ENCODE results near the gene PARP11. TPM values are rescaled to one million over a fixed set of nuclear protein-coding genes. Genes with fewer than 3 reads are reported as not detected.

PARP11 gene
- total RNA-seq (2014; rRNA removed; shearing (Covaris generic)), result 4.0 and 4.9 TPM in 2 replicates

- DNase-seq, result peak; percentile 92
- no peaks in the 10 kb centered on the region for H3K27me3 ChIP-seq (ENCODE audit: control insufficient read depth, insufficient read depth, low read length)
- H3K4me3 ChIP-seq (ENCODE audit: insufficient read depth, low read depth, low read length), result peak within 1 kb of the TSS; percentile 70
- H3K36me3 ChIP-seq (replicated peaks; ENCODE audit: control insufficient read depth, insufficient read depth, low read length), result no peaks in the 10 kb centered on the region
Measured at GRCh38 chr12:3872800-3873636, at the start of gene PARP11. Gene PARP11 (minus strand): TSS chr12:3873399. CDS start chr12:3873229, 170 bp downstream.

- DNase-seq, result no peak
- Histone ChIP-seq H3K27me3 (ENCODE audit: control insufficient read depth, insufficient read depth, low read length) (peaks cover 4% of the 10 kb centered on the region; the same call in 1 of the 2 replicates), H3K4me3 (ENCODE audit: insufficient read depth, low read depth, low read length) (no peak overlapping the region), H3K36me3 (replicated peaks; ENCODE audit: control insufficient read depth, insufficient read depth, low read length) (no peaks in the 10 kb centered on the region)
Measured at GRCh38 chr12:3922033-3922432, 48.8 kb upstream of the PARP11 start.

GRCh38 chr12:3921526-3921925 is 48.3 kb upstream of the PARP11 start:
- Histone ChIP-seq H3K4me3 (ENCODE audit: insufficient read depth, low read depth, low read length) (no peak overlapping the region), H3K27me3 (ENCODE audit: control insufficient read depth, insufficient read depth, low read length) (peaks cover 4% of the 10 kb centered on the region; the same call in 1 of the 2 replicates), H3K36me3 (replicated peaks; ENCODE audit: control insufficient read depth, insufficient read depth, low read length) (no peaks in the 10 kb centered on the region)
- DNase-seq, result no peak

- no peaks in the 10 kb centered on the region for H3K36me3 ChIP-seq (replicated peaks; ENCODE audit: control insufficient read depth, insufficient read depth, low read length)
- H3K4me3 ChIP-seq (ENCODE audit: insufficient read depth, low read depth, low read length), result no peak overlapping the region
- no peak for DNase-seq
- H3K27me3 ChIP-seq (ENCODE audit: control insufficient read depth, insufficient read depth, low read length), result peaks cover 4% of the 10 kb centered on the region; the same call in 1 of the 2 replicates
Measured at GRCh38 chr12:3921151-3921471, 47.9 kb upstream of the PARP11 start.

- no peak overlapping the region for H3K4me3 ChIP-seq (ENCODE audit: insufficient read depth, low read depth, low read length)
- peaks cover 4% of the 10 kb centered on the region; the same call in 1 of the 2 replicates for H3K27me3 ChIP-seq (ENCODE audit: control insufficient read depth, insufficient read depth, low read length)
- H3K36me3 ChIP-seq (replicated peaks; ENCODE audit: control insufficient read depth, insufficient read depth, low read length), result no peaks in the 10 kb centered on the region
- DNase-seq, result no peak
Measured at GRCh38 chr12:3920351-3921150, 47.4 kb upstream of the PARP11 start.

GRCh38 chr12:3913278-3913677 is 40.1 kb upstream of the PARP11 start:
- no peaks in the 10 kb centered on the region for H3K27me3 ChIP-seq (ENCODE audit: control insufficient read depth, insufficient read depth, low read length)
- no peak overlapping the region for H3K4me3 ChIP-seq (ENCODE audit: insufficient read depth, low read depth, low read length)
- no peaks in the 10 kb centered on the region for H3K36me3 ChIP-seq (replicated peaks; ENCODE audit: control insufficient read depth, insufficient read depth, low read length)
- DNase-seq, result no peak

- Histone ChIP-seq H3K27me3 (ENCODE audit: control insufficient read depth, insufficient read depth, low read length) (no peaks in the 10 kb centered on the region), H3K4me3 (ENCODE audit: insufficient read depth, low read depth, low read length) (no peak overlapping the region), H3K36me3 (replicated peaks; ENCODE audit: control insufficient read depth, insufficient read depth, low read length) (no peaks in the 10 kb centered on the region)
- DNase-seq, result no peak
Measured at GRCh38 chr12:3912863-3913262, 39.7 kb upstream of the PARP11 start.

GRCh38 chr12:3911409-3911808 is 38.2 kb upstream of the PARP11 start:
- H3K36me3 ChIP-seq (replicated peaks; ENCODE audit: control insufficient read depth, insufficient read depth, low read length), result no peaks in the 10 kb centered on the region
- no peak for DNase-seq
- H3K27me3 ChIP-seq (ENCODE audit: control insufficient read depth, insufficient read depth, low read length), result no peaks in the 10 kb centered on the region
- H3K4me3 ChIP-seq (ENCODE audit: insufficient read depth, low read depth, low read length), result no peak overlapping the region

- DNase-seq, result no peak
- Histone ChIP-seq H3K27me3 (ENCODE audit: control insufficient read depth, insufficient read depth, low read length) (no peaks in the 10 kb centered on the region), H3K36me3 (replicated peaks; ENCODE audit: control insufficient read depth, insufficient read depth, low read length) (no peaks in the 10 kb centered on the region), H3K4me3 (ENCODE audit: insufficient read depth, low read depth, low read length) (no peak overlapping the region)
Measured at GRCh38 chr12:3905664-3906063, 32.5 kb upstream of the PARP11 start.

- Histone ChIP-seq H3K4me3 (ENCODE audit: insufficient read depth, low read depth, low read length) (no peak overlapping the region), H3K36me3 (replicated peaks; ENCODE audit: control insufficient read depth, insufficient read depth, low read length) (no peaks in the 10 kb centered on the region), H3K27me3 (ENCODE audit: control insufficient read depth, insufficient read depth, low read length) (no peaks in the 10 kb centered on the region)
- DNase-seq, result no peak
Measured at GRCh38 chr12:3904999-3905398, 31.8 kb upstream of the PARP11 start.

- no peak for DNase-seq
- Histone ChIP-seq H3K27me3 (ENCODE audit: control insufficient read depth, insufficient read depth, low read length) (no peaks in the 10 kb centered on the region), H3K36me3 (replicated peaks; ENCODE audit: control insufficient read depth, insufficient read depth, low read length) (no peaks in the 10 kb centered on the region), H3K4me3 (ENCODE audit: insufficient read depth, low read depth, low read length) (no peak overlapping the region)
Measured at GRCh38 chr12:3902921-3903320, 29.7 kb upstream of the PARP11 start.

GRCh38 chr12:3901116-3901515 is 27.9 kb upstream of the PARP11 start:
- Histone ChIP-seq H3K4me3 (ENCODE audit: insufficient read depth, low read depth, low read length) (no peak overlapping the region), H3K27me3 (ENCODE audit: control insufficient read depth, insufficient read depth, low read length) (no peaks in the 10 kb centered on the region), H3K36me3 (replicated peaks; ENCODE audit: control insufficient read depth, insufficient read depth, low read length) (no peaks in the 10 kb centered on the region)
- DNase-seq, result no peak

GRCh38 chr12:3898756-3899155 is 25.6 kb upstream of the PARP11 start:
- no peak overlapping the region for H3K4me3 ChIP-seq (ENCODE audit: insufficient read depth, low read depth, low read length)
- H3K36me3 ChIP-seq (replicated peaks; ENCODE audit: control insufficient read depth, insufficient read depth, low read length), result no peaks in the 10 kb centered on the region
- no peaks in the 10 kb centered on the region for H3K27me3 ChIP-seq (ENCODE audit: control insufficient read depth, insufficient read depth, low read length)
- DNase-seq, result no peak

GRCh38 chr12:3897371-3897971 is 24.3 kb upstream of the PARP11 start:
- DNase-seq, result no peak

More at GRCh38 chr12:3897371-3897971, 24.3 kb upstream of the PARP11 start:
- no peaks in the 10 kb centered on the region for H3K27me3 ChIP-seq (ENCODE audit: control insufficient read depth, insufficient read depth, low read length)
- no peak overlapping the region for H3K4me3 ChIP-seq (ENCODE audit: insufficient read depth, low read depth, low read length)
- no peaks in the 10 kb centered on the region for H3K36me3 ChIP-seq (replicated peaks; ENCODE audit: control insufficient read depth, insufficient read depth, low read length)

Measured in H7 (cell line).